Liver (tissue), 9 donors: ENCODE data around the gene ACTR3C. TPM values are rescaled to one million over a fixed set of nuclear protein-coding genes. Genes with fewer than 3 reads are reported as not detected.
A peak's percentile ranks its signal among the peaks of the same experiment; 100 is the strongest.

ENCODE experiments used
- DNase-seq: peaks from one replicate; pipeline ENCODE4 v3.0.0-alpha.2; 2017; ENCODE audit warnings: low spot score
- H3K27ac ChIP-seq, 2 donors: one replicate each; pipeline ENCODE4 v1.7.0; 2013; ENCODE audit warnings: inconsistent platforms in 2 of 2, low read length in 2 of 2, control low read depth in 1 of 2, low read depth in 1 of 2, mild to moderate bottlenecking in 1 of 2
- H3K27me3 ChIP-seq, 4 donors: one replicate each; pipeline versions ENCODE4 v1.6.1 to v1.7.0; 2013; ENCODE audit warnings: low read length in 3 of 4, inconsistent platforms in 1 of 4, mild to moderate bottlenecking in 1 of 4, moderate library complexity in 1 of 4; ENCODE audit not compliant: control insufficient read depth in 4 of 4, insufficient read depth in 4 of 4
- H3K36me3 ChIP-seq, 4 donors: one replicate each; pipeline versions ENCODE4 v1.6.1 to v1.7.0; 2013; ENCODE audit warnings: low read length in 3 of 4, mild to moderate bottlenecking in 3 of 4, low read depth in 1 of 4, moderate library complexity in 1 of 4; ENCODE audit not compliant: control insufficient read depth in 4 of 4, insufficient read depth in 3 of 4
- H3K4me1 ChIP-seq, 4 donors: one replicate each; pipeline versions ENCODE4 v1.6.1 to v1.7.0; 2013; ENCODE audit warnings: low read length in 3 of 4, mild to moderate bottlenecking in 3 of 4, moderate library complexity in 1 of 4; ENCODE audit not compliant: control insufficient read depth in 4 of 4, insufficient read depth in 4 of 4
- H3K4me3 ChIP-seq, 3 donors: one replicate each; pipeline versions ENCODE4 v1.6.1 to v1.7.0; 2013; ENCODE audit warnings: low read length in 3 of 3, control low read depth in 1 of 3, low read depth in 1 of 3, mild to moderate bottlenecking in 1 of 3
- H3K9ac ChIP-seq, 2 donors: one replicate each; pipeline ENCODE4 v1.7.0; 2013; ENCODE audit warnings: low read length in 2 of 2, mild to moderate bottlenecking in 2 of 2, moderate library complexity in 2 of 2, control low read depth in 1 of 2, low read depth in 1 of 2
- H3K9me3 ChIP-seq, 4 donors: one replicate each; pipeline versions ENCODE4 v1.6.1 to v1.7.0; 2013; ENCODE audit warnings: low read length in 3 of 4; ENCODE audit not compliant: control insufficient read depth in 4 of 4
- EGR1 ChIP-seq, 2 donors: IDR thresholded peaks; 2 replicates each; pipeline ENCODE4 v1.6.1; 2016 to 2018; ENCODE audit warnings: antibody characterized with exemption in 2 of 2, low read depth in 2 of 2
- FOXA1 ChIP-seq: IDR thresholded peaks from 2 replicates; pipeline ENCODE4 v1.6.1; 2016; ENCODE audit warnings: antibody characterized with exemption
- FOXA2 ChIP-seq: IDR thresholded peaks from 2 replicates; pipeline ENCODE4 v1.6.1; 2016; ENCODE audit warnings: antibody characterized with exemption
- GABPA ChIP-seq, 2 donors: IDR thresholded peaks in 1 of 2; conservative IDR thresholded peaks in 1 of 2; 2 replicates each; pipeline ENCODE4 v1.6.1; 2016; ENCODE audit warnings: antibody characterized with exemption in 2 of 2, mild to moderate bottlenecking in 1 of 2, moderate library complexity in 1 of 2
- HNF4A ChIP-seq, 2 donors: conservative IDR thresholded peaks; 2 replicates each; pipeline ENCODE4 v1.6.1; 2016; ENCODE audit warnings: antibody characterized with exemption in 2 of 2, mild to moderate bottlenecking in 2 of 2
- HNF4G ChIP-seq: IDR thresholded peaks from 2 replicates; pipeline ENCODE4 v1.6.1; 2016; ENCODE audit warnings: antibody characterized with exemption
- JUND ChIP-seq, 2 donors: IDR thresholded peaks; 2 replicates each; pipeline ENCODE4 v1.6.1; 2016; ENCODE audit warnings: antibody characterized with exemption in 2 of 2
- NR2F2 ChIP-seq: IDR thresholded peaks from 2 replicates; pipeline ENCODE4 v1.6.1; 2016; ENCODE audit warnings: antibody characterized with exemption
- RAD21 ChIP-seq, 2 donors: IDR thresholded peaks; 2 replicates each; pipeline ENCODE4 v1.6.1; 2016; ENCODE audit warnings: antibody characterized with exemption in 2 of 2, mild to moderate bottlenecking in 2 of 2
- RXRA ChIP-seq, 2 donors: IDR thresholded peaks; 2 replicates each; pipeline ENCODE4 v1.6.1; 2017 to 2018; ENCODE audit warnings: antibody characterized with exemption in 2 of 2, mild to moderate bottlenecking in 1 of 2
- SP1 ChIP-seq: IDR thresholded peaks from 2 replicates; pipeline ENCODE4 v1.6.1; 2018; ENCODE audit warnings: antibody characterized with exemption, mild to moderate bottlenecking
- TAF1 ChIP-seq: conservative IDR thresholded peaks from 2 replicates; pipeline ENCODE4 v1.6.1; 2016; ENCODE audit warnings: antibody characterized with exemption, mild to moderate bottlenecking
- YY1 ChIP-seq: IDR thresholded peaks from 2 replicates; pipeline ENCODE4 v1.6.1; 2016; ENCODE audit warnings: antibody characterized with exemption, mild to moderate bottlenecking
- WGBS: extraction: QIAGEN DNeasy Blood & Tissue Kit; methylation state at CpG from one replicate; pipeline ENCODE4 v1.1.7; 2013; 5-methylcytosine and 5-hydroxymethylcytosine counted together
- polyA plus RNA-seq, 2 donors: library from polyadenylated mRNA; stranded (reverse) in 1 of 2; unstranded in 1 of 2; fragments of 200-250 nt in 1 of 2; fragments of >200 nt in 1 of 2; fragmentation: Nextera tagmentation in 1 of 2; extraction: Ambion mirVana in 1 of 2; gene quantifications; one replicate each; pipeline versions ENCODE4 v1.2.1 to v1.2.3, GENCODE V29; 2013 to 2015
- total RNA-seq, 2 donors: library from RNA; depleted of rRNA; stranded (reverse); fragments of >200 nt; gene quantifications; one replicate each; pipeline ENCODE4 v1.2.3, GENCODE V29; 2014
- TF ChIP-seq, protein P1 (sequence below): IDR thresholded peaks from 2 replicates; pipeline ENCODE4 v1.6.1; 2016; ENCODE audit warnings: antibody characterized with exemption
- TF ChIP-seq, protein P2 (sequence below): IDR thresholded peaks from 2 replicates; pipeline ENCODE4 v1.6.1; 2016; ENCODE audit warnings: antibody characterized with exemption
- TF ChIP-seq, protein P3 (sequence below): fragments of 150-350 bp; IDR thresholded peaks from 2 replicates; pipeline ENCODE4 v1.5.1; 2017; ENCODE audit warnings: improper control_type of control experiment, low read depth, low read length; ENCODE audit not compliant: missing input control
- TF ChIP-seq, protein P4 (sequence below): IDR thresholded peaks from 2 replicates; pipeline ENCODE4 v1.6.1; 2016; ENCODE audit warnings: antibody characterized with exemption
- TF ChIP-seq, protein P5 (sequence below): IDR thresholded peaks from 2 replicates; pipeline ENCODE4 v1.6.1; 2016; ENCODE audit warnings: antibody characterized with exemption, mild to moderate bottlenecking
- donor health status: healthy.
- donor health status: healthy.
- donor health status: healthy.
- donor health status: healthy.
- donor health status: healthy.

The ACTR3C gene
- total and polyA plus RNA-seq, 4 donors = 3.0 to 61.7 (median 28.3) TPM

DNA sequence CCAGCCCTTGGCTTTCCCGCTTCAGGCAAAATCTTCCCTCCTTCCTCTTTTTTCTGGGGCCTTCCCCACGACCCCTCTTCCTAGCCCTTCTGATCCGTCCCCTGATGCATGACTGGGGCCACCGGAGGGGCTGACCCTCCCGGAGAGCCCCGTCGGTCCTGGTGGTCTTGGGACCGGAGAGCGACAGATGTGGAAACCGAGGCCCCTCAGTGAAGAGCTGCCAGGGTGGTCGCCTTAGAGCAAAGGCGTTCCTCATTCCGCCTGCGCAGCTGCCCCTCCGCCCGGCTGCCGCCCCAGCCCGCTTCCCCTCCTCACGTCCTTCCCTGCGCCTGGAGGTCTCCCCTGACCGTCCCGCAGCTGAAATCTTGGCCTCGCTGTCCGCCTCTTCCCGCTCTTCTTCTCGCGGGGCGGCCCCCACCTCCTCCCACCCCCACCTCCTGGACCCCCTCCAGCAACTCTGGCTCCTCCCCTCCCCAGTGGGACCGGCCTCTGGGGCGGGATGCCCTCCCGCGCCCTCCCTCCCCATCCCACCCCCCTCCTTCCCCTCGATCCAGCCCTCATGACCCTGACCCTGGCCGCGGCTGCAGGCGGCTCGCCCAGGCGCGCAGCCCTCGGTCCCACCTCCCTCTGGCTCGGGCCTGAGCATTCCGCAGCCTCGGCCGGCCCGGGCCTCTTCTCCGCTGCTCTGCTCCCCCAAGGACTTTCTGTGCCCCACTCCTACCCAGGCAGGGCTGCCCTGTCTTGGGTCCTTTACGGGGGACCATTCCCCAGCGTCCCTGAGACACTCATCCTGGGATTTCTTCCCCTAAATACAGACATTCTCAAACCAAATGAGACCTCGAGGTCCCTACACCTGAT lies 18.1 kb upstream of the ACTR3C start, which contains the start of gene RARRES2:
TSS of gene RARRES2 (minus strand) at position 367 of the 858 bp plus-strand sequence. CDS start 1,020 bp downstream, outside the sequence.
- Histone ChIP-seq H3K9ac (peak within 1 kb of the TSS; percentile 65 to 76), H3K27ac (peak within 1 kb of the TSS; percentile 75 to 94), H3K4me3 (peak within 1 kb of the TSS; percentile 69 to 81 (median 74)), H3K9me3 (no peaks in the 10 kb centered on the region), H3K36me3 (no peaks in the 10 kb centered on the region), H3K4me1 (peaks cover 23 to 61% (median 57%) of the 10 kb centered on the region in 4 donors), H3K27me3 (no peaks in the 10 kb centered on the region)
- TF ChIP-seq YY1 (no peak), FOXA2 (no peak), NR2F2 (no peak), SP1 (peak; percentile 46), FOXA1 (no peak), RXRA (IDR thresholded peaks at IDR 0.05) (peak; percentile 28 to 41), HNF4G (no peak), EGR1 (IDR thresholded peaks at IDR 0.05; ENCODE audit: low read depth in 2 of 2) (no peak), RAD21 (IDR thresholded peaks at IDR 0.05) (peak; percentile 4 to 41), HNF4A (conservative IDR thresholded peaks at IDR 0.05) (peak in 1 of 2 donors; percentile 17), GABPA (IDR thresholded peaks at IDR 0.05 in 1 of 2, conservative IDR thresholded peaks at IDR 0.05 in 1 of 2) (no peak), JUND (IDR thresholded peaks at IDR 0.05) (no peak), TAF1 (no peak)
- TF ChIP-seq, protein P1, sequence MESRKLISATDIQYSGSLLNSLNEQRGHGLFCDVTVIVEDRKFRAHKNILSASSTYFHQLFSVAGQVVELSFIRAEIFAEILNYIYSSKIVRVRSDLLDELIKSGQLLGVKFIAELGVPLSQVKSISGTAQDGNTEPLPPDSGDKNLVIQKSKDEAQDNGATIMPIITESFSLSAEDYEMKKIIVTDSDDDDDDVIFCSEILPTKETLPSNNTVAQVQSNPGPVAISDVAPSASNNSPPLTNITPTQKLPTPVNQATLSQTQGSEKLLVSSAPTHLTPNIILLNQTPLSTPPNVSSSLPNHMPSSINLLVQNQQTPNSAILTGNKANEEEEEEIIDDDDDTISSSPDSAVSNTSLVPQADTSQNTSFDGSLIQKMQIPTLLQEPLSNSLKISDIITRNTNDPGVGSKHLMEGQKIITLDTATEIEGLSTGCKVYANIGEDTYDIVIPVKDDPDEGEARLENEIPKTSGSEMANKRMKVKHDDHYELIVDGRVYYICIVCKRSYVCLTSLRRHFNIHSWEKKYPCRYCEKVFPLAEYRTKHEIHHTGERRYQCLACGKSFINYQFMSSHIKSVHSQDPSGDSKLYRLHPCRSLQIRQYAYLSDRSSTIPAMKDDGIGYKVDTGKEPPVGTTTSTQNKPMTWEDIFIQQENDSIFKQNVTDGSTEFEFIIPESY = peak; percentile 38
- TF ChIP-seq, protein P2, sequence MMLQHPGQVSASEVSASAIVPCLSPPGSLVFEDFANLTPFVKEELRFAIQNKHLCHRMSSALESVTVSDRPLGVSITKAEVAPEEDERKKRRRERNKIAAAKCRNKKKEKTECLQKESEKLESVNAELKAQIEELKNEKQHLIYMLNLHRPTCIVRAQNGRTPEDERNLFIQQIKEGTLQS = no peak
- TF ChIP-seq, protein P3, sequence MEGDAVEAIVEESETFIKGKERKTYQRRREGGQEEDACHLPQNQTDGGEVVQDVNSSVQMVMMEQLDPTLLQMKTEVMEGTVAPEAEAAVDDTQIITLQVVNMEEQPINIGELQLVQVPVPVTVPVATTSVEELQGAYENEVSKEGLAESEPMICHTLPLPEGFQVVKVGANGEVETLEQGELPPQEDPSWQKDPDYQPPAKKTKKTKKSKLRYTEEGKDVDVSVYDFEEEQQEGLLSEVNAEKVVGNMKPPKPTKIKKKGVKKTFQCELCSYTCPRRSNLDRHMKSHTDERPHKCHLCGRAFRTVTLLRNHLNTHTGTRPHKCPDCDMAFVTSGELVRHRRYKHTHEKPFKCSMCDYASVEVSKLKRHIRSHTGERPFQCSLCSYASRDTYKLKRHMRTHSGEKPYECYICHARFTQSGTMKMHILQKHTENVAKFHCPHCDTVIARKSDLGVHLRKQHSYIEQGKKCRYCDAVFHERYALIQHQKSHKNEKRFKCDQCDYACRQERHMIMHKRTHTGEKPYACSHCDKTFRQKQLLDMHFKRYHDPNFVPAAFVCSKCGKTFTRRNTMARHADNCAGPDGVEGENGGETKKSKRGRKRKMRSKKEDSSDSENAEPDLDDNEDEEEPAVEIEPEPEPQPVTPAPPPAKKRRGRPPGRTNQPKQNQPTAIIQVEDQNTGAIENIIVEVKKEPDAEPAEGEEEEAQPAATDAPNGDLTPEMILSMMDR = no peak
- TF ChIP-seq, protein P4, sequence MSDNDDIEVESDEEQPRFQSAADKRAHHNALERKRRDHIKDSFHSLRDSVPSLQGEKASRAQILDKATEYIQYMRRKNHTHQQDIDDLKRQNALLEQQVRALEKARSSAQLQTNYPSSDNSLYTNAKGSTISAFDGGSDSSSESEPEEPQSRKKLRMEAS = no peak
- TF ChIP-seq, protein P5, sequence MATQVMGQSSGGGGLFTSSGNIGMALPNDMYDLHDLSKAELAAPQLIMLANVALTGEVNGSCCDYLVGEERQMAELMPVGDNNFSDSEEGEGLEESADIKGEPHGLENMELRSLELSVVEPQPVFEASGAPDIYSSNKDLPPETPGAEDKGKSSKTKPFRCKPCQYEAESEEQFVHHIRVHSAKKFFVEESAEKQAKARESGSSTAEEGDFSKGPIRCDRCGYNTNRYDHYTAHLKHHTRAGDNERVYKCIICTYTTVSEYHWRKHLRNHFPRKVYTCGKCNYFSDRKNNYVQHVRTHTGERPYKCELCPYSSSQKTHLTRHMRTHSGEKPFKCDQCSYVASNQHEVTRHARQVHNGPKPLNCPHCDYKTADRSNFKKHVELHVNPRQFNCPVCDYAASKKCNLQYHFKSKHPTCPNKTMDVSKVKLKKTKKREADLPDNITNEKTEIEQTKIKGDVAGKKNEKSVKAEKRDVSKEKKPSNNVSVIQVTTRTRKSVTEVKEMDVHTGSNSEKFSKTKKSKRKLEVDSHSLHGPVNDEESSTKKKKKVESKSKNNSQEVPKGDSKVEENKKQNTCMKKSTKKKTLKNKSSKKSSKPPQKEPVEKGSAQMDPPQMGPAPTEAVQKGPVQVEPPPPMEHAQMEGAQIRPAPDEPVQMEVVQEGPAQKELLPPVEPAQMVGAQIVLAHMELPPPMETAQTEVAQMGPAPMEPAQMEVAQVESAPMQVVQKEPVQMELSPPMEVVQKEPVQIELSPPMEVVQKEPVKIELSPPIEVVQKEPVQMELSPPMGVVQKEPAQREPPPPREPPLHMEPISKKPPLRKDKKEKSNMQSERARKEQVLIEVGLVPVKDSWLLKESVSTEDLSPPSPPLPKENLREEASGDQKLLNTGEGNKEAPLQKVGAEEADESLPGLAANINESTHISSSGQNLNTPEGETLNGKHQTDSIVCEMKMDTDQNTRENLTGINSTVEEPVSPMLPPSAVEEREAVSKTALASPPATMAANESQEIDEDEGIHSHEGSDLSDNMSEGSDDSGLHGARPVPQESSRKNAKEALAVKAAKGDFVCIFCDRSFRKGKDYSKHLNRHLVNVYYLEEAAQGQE = peak; percentile 29
- peak; percentile 70 for DNase-seq
- WGBS = 6% methylated on average over 49 of the region's 49 CpGs
